ENCODE data around the gene KDM4C. TPM values are rescaled to one million over a fixed set of nuclear protein-coding genes. Genes with fewer than 3 reads are reported as not detected.
"Not testable (repeated sequence)": the region's sequence is repeated elsewhere in the genome, so short reads cannot be mapped to it uniquely, and the experiment has no call there.

Gene KDM4C
- total and polyA plus RNA-seq, 4 donors = 9.5 to 54.4 (median 28.3) TPM

DNA sequence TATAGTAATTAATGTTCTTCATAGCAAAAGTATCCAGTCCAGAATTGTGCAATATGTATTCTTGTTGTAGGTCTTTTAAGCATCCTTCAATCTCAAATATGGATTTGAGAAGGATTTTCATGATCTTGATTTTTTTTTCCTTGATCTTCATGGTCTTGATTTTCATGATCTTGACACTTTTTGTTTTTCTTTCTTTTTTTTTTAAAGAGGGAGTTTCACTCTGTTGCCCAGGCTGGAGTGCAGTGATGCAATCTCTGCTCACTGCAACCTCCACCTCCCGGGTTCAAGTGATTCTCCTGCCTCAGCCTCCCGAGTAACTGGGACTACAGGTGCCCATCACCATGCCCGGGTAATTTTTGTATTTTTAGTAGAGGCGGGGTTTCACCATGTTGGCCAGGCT, 10.8 kb downstream of the KDM4C start:
- H3K36me3 ChIP-seq (ENCODE audit: control insufficient read depth in 1 of 2, insufficient read depth in 2 of 2, low read length in 1 of 2); ATAC-seq (ENCODE audit: low FRiP score); DNase-seq; intact Hi-C loops (cut with DNase I); H3K4me3 ChIP-seq (ENCODE audit: low read length in 2 of 2); H3K9me3 ChIP-seq (ENCODE audit: control insufficient read depth, low read length); H3K4me1 ChIP-seq (ENCODE audit: control insufficient read depth in 1 of 2, insufficient read depth in 2 of 2, low read length in 2 of 2); H3K27ac ChIP-seq (ENCODE audit: low read depth in 1 of 2, low read length in 2 of 2); H3K27me3 ChIP-seq (ENCODE audit: control insufficient read depth in 1 of 2, insufficient read depth in 2 of 2, low read length in 1 of 2): not testable (repeated sequence)
- WGBS, 2 donors = 86 to 91% methylated on average over 4 of the region's 4 CpGs

DNA sequence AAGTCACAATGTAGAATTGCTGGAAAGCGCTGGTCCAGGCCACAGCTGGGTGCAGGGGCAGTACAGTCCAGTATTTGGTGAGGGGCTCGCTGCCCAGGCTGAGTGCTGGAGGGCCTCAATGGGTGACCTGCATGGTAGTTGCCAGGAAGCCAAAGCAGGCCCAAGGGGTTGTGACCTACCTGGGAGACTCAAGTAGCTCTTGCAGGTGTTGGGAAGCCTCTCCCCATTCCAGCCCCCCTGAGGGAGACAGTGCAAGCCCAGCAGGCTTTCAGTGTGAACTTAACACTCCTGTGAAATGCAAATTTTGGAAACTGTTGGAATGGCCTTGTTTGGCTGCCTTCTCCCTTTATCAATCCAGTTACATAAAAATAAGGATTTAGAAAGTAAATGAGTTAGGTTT, 13.9 kb downstream of the KDM4C start:
- Histone ChIP-seq H3K27ac (ENCODE audit: low read depth in 1 of 2, low read length in 2 of 2) (no peak overlapping the region), H3K36me3 (ENCODE audit: control insufficient read depth in 1 of 2, insufficient read depth in 2 of 2, low read length in 1 of 2) (no peaks in the 10 kb centered on the region), H3K4me3 (ENCODE audit: low read length in 2 of 2) (no peak overlapping the region), H3K4me1 (ENCODE audit: control insufficient read depth in 1 of 2, insufficient read depth in 2 of 2, low read length in 2 of 2) (no peaks in the 10 kb centered on the region), H3K27me3 (ENCODE audit: control insufficient read depth in 1 of 2, insufficient read depth in 2 of 2, low read length in 1 of 2) (no peaks in the 10 kb centered on the region), H3K9me3 (ENCODE audit: control insufficient read depth, low read length) (no peaks in the 10 kb centered on the region)
- WGBS, 2 donors = 96 to 98% methylated on average over 2 of the region's 2 CpGs
- intact Hi-C loops (cut with DNase I) = no loop called here
- ATAC-seq (ENCODE audit: low FRiP score) (no peak), DNase-seq (no peak)

DNA sequence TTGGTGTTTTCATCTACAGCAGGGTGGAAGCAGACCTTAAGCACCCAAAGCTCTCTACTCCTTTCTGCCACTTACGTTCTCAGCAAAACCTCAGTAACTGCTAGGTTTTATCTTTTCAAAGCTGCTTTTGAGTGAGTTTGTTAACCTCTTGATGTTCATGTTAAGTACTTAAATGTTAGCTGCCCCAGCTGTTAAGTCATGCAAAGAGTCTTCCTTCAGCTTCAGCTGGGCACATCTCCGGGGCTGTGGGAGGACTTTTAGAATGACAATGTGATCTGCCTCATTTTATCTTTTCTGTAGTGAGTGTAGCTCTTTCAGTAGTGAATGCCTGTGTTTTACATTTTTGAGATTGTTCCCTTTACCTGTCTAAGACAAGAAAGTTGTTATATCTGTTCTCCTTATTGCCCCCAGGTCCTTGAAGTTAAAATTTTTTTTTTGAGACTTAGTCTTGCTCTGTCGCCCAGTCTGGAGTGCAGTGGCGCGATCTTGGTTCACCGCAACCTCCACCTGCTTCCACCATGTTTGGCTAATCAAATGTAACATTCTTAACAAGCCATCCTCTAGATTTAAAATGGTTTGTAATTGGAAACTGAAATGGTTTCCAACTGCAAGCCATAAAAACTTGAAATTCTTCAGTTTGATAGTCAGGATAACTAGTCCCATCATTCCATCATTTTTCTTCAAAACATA, 19.6 kb downstream of the KDM4C start:
- WGBS, 2 donors = 79 to 87% methylated on average over 6 of the region's 6 CpGs

DNA sequence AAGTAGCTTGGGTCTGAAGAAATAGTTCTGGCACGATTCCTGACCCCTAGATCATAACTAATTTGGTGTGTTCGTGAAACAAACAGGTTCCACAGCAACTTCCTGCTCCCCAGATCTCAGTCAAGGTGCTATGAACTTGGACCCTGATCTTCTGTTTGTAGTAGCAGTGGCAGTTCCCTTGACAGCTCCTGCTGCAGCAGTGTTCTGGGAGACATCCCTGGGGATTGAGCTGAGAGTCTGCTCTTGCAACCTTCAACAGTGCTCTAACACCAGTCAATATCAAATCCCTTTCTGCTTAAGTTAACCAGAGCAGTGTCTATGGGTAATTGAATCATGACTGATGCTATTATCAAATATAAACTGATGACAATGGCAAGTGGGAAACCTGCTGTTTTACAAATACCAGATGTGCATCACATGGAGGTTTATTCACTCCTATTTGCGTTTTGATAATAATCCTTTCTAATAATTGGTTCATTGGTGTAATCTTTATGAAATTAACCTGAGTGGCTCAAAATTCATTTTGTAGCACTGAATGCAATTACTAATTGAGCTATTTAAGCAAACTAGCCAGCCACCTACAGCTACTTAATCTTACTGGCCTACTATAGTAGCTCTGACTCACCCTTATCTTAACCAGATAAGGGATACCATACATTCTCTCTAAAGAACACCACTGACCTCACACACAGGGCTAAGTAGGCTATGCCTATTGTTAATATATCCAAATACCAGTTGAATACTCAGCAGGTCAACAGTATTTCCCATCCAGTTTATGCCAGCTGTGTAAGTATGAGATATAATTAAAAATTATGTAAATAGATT, 21.9 kb downstream of the KDM4C start:
- no peak overlapping the region for H3K27ac ChIP-seq (ENCODE audit: low read depth in 1 of 2, low read length in 2 of 2)
- no peaks in the 10 kb centered on the region for H3K4me1 ChIP-seq (ENCODE audit: control insufficient read depth in 1 of 2, insufficient read depth in 2 of 2, low read length in 2 of 2)
- H3K4me3 ChIP-seq (ENCODE audit: low read length in 2 of 2) = no peak overlapping the region
- H3K9me3 ChIP-seq (ENCODE audit: control insufficient read depth, low read length) = no peaks in the 10 kb centered on the region
- ATAC-seq (ENCODE audit: low FRiP score) (no peak), DNase-seq (no peak)
- intact Hi-C loops (cut with DNase I) = no loop called here
- WGBS, 2 donors = 89 to 93% methylated on average over 3 of the region's 3 CpGs
- H3K36me3 ChIP-seq (ENCODE audit: control insufficient read depth in 1 of 2, insufficient read depth in 2 of 2, low read length in 1 of 2) = no peaks in the 10 kb centered on the region
- H3K27me3 ChIP-seq (ENCODE audit: control insufficient read depth in 1 of 2, insufficient read depth in 2 of 2, low read length in 1 of 2) = no peaks in the 10 kb centered on the region

More for the DNA sequence above, 19.6 kb downstream of the KDM4C start:
- H3K27me3 ChIP-seq (ENCODE audit: control insufficient read depth in 1 of 2, insufficient read depth in 2 of 2, low read length in 1 of 2) = no peaks in the 10 kb centered on the region
- no peaks in the 10 kb centered on the region for H3K9me3 ChIP-seq (ENCODE audit: control insufficient read depth, low read length)
- intact Hi-C loops (cut with DNase I) = no loop called here
- no peaks in the 10 kb centered on the region for H3K4me1 ChIP-seq (ENCODE audit: control insufficient read depth in 1 of 2, insufficient read depth in 2 of 2, low read length in 2 of 2)
- ATAC-seq (ENCODE audit: low FRiP score) (no peak), DNase-seq (no peak)
- no peak overlapping the region for H3K4me3 ChIP-seq (ENCODE audit: low read length in 2 of 2)
- H3K27ac ChIP-seq (ENCODE audit: low read depth in 1 of 2, low read length in 2 of 2) = no peak overlapping the region
- H3K36me3 ChIP-seq (ENCODE audit: control insufficient read depth in 1 of 2, insufficient read depth in 2 of 2, low read length in 1 of 2) = no peaks in the 10 kb centered on the region

DNA sequence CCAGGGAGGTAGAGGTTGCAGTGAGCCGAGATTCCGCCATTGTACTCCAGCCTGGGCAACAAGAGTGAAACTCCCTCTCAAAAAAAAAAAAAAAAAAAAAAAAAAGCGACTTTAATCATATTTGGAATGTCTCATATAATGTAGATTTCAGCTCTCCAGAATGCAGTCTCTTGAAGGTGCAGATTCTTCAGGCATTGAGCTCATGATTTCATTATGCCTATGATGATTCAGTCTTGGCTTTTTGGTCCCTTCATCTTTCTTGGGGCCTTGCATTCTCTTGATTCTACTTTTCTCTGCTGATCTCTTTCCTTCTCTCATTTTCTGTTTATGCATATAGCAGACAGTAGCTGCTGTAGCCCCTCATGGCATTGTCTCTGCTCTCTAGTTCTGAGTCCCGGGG, 22.9 kb downstream of the KDM4C start:
- Histone ChIP-seq H3K36me3 (ENCODE audit: control insufficient read depth in 1 of 2, insufficient read depth in 2 of 2, low read length in 1 of 2) (no peaks in the 10 kb centered on the region), H3K4me3 (ENCODE audit: low read length in 2 of 2) (no peak overlapping the region), H3K27me3 (ENCODE audit: control insufficient read depth in 1 of 2, insufficient read depth in 2 of 2, low read length in 1 of 2) (no peaks in the 10 kb centered on the region), H3K27ac (ENCODE audit: low read depth in 1 of 2, low read length in 2 of 2) (no peak overlapping the region), H3K4me1 (ENCODE audit: control insufficient read depth in 1 of 2, insufficient read depth in 2 of 2, low read length in 2 of 2) (no peaks in the 10 kb centered on the region), H3K9me3 (ENCODE audit: control insufficient read depth, low read length) (no peaks in the 10 kb centered on the region)
- 93 to 95% methylated on average over 4 of the region's 4 CpGs for WGBS, 2 donors
- intact Hi-C loops (cut with DNase I) = no loop called here
- DNase-seq = no peak
- ATAC-seq (ENCODE audit: low FRiP score) = no peak

DNA sequence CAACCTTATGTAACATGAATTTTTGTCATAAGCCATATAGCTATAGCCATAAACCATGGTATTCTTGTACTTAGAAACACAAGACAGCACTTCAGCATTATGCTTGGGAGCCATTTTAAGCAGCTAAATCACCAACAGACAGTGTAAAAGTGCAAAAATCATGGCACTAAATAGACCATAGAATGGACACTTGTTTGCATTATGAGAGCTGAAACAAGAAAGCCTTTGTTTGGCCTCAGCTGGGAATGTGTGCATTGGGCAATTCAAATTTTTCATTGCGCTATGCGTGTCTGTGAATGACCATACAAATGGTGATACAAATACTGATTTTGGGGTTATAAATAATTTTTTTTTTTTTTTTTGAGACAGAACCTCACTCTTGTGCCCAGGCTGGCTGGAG, 23.7 kb downstream of the KDM4C start:
- no peaks in the 10 kb centered on the region for H3K27me3 ChIP-seq (ENCODE audit: control insufficient read depth in 1 of 2, insufficient read depth in 2 of 2, low read length in 1 of 2)

DNA sequence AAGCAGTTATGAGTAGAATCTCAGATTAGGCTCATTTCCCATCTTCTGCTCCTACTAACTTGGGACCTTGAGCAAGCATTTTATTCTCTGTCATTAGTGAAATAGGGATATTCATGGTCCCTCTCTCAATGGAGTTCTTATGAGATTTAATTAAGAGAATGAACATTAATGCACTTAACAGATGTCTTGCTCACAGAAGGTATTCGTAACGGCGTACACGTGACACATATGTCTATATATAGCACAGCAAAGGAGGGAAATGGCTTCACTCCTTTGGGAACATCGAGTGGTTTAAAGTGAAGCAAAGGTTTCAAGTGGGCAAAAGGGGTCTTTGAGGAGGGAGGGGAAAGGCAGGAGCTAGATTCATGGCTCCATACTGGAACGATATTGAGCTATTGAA, 24.6 kb downstream of the KDM4C start:
- H3K27me3 ChIP-seq (ENCODE audit: control insufficient read depth in 1 of 2, insufficient read depth in 2 of 2, low read length in 1 of 2) = no peaks in the 10 kb centered on the region
- ATAC-seq (ENCODE audit: low FRiP score) = no peak

More for the DNA sequence above, 23.7 kb downstream of the KDM4C start:
- ATAC-seq (ENCODE audit: low FRiP score) (no peak), DNase-seq (no peak)
- Histone ChIP-seq H3K27ac (ENCODE audit: low read depth in 1 of 2, low read length in 2 of 2) (no peak overlapping the region), H3K4me3 (ENCODE audit: low read length in 2 of 2) (no peak overlapping the region), H3K9me3 (ENCODE audit: control insufficient read depth, low read length) (no peaks in the 10 kb centered on the region), H3K36me3 (ENCODE audit: control insufficient read depth in 1 of 2, insufficient read depth in 2 of 2, low read length in 1 of 2) (no peaks in the 10 kb centered on the region), H3K4me1 (ENCODE audit: control insufficient read depth in 1 of 2, insufficient read depth in 2 of 2, low read length in 2 of 2) (no peaks in the 10 kb centered on the region)
- 48 to 75% methylated on average over 2 of the region's 2 CpGs for WGBS, 2 donors
- intact Hi-C loops (cut with DNase I) = no loop called here

DNA sequence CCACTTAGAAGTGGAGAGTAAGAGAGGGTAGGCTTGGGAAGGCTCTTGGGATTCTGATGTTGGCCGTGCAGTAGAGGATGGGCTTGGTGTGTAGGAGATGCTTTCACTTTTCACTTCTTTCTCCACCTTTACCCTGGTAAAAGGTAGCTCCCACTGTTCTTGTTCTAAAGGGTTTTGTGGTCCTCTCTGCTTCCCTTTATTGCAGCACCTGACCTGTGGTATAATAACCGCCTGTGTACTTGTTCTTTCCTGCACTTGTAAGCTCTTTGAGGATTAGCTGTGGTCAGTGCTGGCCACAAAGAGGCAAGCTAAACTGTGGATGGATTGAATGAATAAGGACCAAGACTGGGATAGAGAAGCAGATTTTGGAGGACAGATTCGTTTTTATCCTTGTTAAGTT, 25.2 kb downstream of the KDM4C start:
- H3K27ac ChIP-seq (ENCODE audit: low read depth in 1 of 2, low read length in 2 of 2) = no peak overlapping the region
- no peak overlapping the region for H3K4me3 ChIP-seq (ENCODE audit: low read length in 2 of 2)
- DNase-seq (no peak), ATAC-seq (ENCODE audit: low FRiP score) (no peak)
- WGBS, 2 donors = 93% methylated on average over 3 of the region's 3 CpGs
- no peaks in the 10 kb centered on the region for H3K4me1 ChIP-seq (ENCODE audit: control insufficient read depth in 1 of 2, insufficient read depth in 2 of 2, low read length in 2 of 2)
- no peaks in the 10 kb centered on the region for H3K36me3 ChIP-seq (ENCODE audit: control insufficient read depth in 1 of 2, insufficient read depth in 2 of 2, low read length in 1 of 2)
- no peaks in the 10 kb centered on the region for H3K9me3 ChIP-seq (ENCODE audit: control insufficient read depth, low read length)
- H3K27me3 ChIP-seq (ENCODE audit: control insufficient read depth in 1 of 2, insufficient read depth in 2 of 2, low read length in 1 of 2) = no peaks in the 10 kb centered on the region
- intact Hi-C loops (cut with DNase I) = no loop called here

More for the DNA sequence above, 24.6 kb downstream of the KDM4C start:
- Histone ChIP-seq H3K9me3 (ENCODE audit: control insufficient read depth, low read length) (no peaks in the 10 kb centered on the region), H3K4me1 (ENCODE audit: control insufficient read depth in 1 of 2, insufficient read depth in 2 of 2, low read length in 2 of 2) (no peaks in the 10 kb centered on the region), H3K4me3 (ENCODE audit: low read length in 2 of 2) (no peak overlapping the region), H3K36me3 (ENCODE audit: control insufficient read depth in 1 of 2, insufficient read depth in 2 of 2, low read length in 1 of 2) (no peaks in the 10 kb centered on the region), H3K27ac (ENCODE audit: low read depth in 1 of 2, low read length in 2 of 2) (no peak overlapping the region)
- intact Hi-C loops (cut with DNase I) = no loop called here
- WGBS, 2 donors = 79 to 84% methylated on average over 6 of the region's 6 CpGs
- no peak for DNase-seq

DNA sequence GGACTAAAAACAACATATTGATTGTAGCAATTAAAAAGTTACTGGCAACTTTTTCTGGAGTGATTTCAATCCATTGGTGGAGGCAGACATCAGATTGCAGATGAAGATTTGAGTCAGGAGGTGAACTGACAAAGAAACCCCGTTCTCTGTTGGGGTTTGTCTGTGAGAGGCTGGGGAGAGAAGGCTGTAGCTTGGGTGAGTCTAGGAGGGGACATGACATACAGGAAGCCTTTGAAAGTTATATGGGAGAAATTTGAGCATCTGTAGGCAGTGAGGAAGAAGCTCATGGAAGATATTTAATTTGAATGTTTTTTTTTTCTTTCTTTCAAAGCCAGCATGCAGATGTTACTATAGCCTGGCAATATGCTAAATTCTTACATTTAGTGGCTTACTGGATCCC, 26.0 kb downstream of the KDM4C start:
- H3K4me3 ChIP-seq (ENCODE audit: low read length in 2 of 2) = no peak overlapping the region
- WGBS, 2 donors = 97 to 100% methylated on average over 1 of the region's 1 CpG
- no peak overlapping the region for H3K27ac ChIP-seq (ENCODE audit: low read depth in 1 of 2, low read length in 2 of 2)
- intact Hi-C loops (cut with DNase I) = no loop called here
- no peak for DNase-seq
- no peak for ATAC-seq (ENCODE audit: low FRiP score)
- H3K27me3 ChIP-seq (ENCODE audit: control insufficient read depth in 1 of 2, insufficient read depth in 2 of 2, low read length in 1 of 2) = no peaks in the 10 kb centered on the region
- H3K4me1 ChIP-seq (ENCODE audit: control insufficient read depth in 1 of 2, insufficient read depth in 2 of 2, low read length in 2 of 2) = no peaks in the 10 kb centered on the region
- no peaks in the 10 kb centered on the region for H3K9me3 ChIP-seq (ENCODE audit: control insufficient read depth, low read length)
- no peaks in the 10 kb centered on the region for H3K36me3 ChIP-seq (ENCODE audit: control insufficient read depth in 1 of 2, insufficient read depth in 2 of 2, low read length in 1 of 2)
